PC-9 (cell line): ENCODE measurements around the gene CPT1B. TPM values are rescaled to one million over a fixed set of nuclear protein-coding genes. Genes with fewer than 3 reads are reported as not detected.
"Not testable (repeated sequence)": the region's sequence is repeated elsewhere in the genome, so short reads cannot be mapped to it uniquely, and the experiment has no call there.

Experiments used
- BruUV-seq: library from RNA; stranded (reverse); fragments of 400-500 nt; replicated peaks from 2 replicates; lab custom pipeline; 2021; lab: Mats Ljungman, UMichigan
- CTCF ChIA-PET: fragments of 300-600 bp; sonication (Branson Sonifier 250); formaldehyde crosslinking; loops from one replicate; lab custom pipeline; 2022; ENCODE audit warnings: antibody characterized with exemption; lab: Charles Lee
- POLR2A ChIA-PET: fragments of 300-600 bp; sonication (Branson Sonifier 250); formaldehyde crosslinking; loops from one replicate; lab custom pipeline; 2022; ENCODE audit warnings: antibody characterized with exemption; ENCODE audit not compliant: unreplicated experiment; lab: Charles Lee
- DNase-seq, 2 experiments: peaks; one replicate each; pipeline versions ENCODE4 v3.0.0 to v3.0.0-alpha.2; 2015 to 2022; ENCODE audit warnings: mixed read lengths in 1 of 2
- H2AFZ ChIP-seq: fragments of 200-600 bp; sonication (generic); 2 replicates; pipeline ENCODE4 v1.8.1; 2017; ENCODE audit warnings: antibody characterized with exemption
- H3F3A ChIP-seq: fragments of 200-600 bp; sonication (generic); 2 replicates; pipeline ENCODE4 v1.8.1; 2017; ENCODE audit warnings: antibody characterized with exemption, mild to moderate bottlenecking, low read depth; ENCODE audit not compliant: insufficient read depth
- H3K27ac ChIP-seq: fragments of 200-600 bp; sonication (generic); 2 replicates; pipeline ENCODE4 v1.6.1; 2016; ENCODE audit warnings: mixed run types
- H3K27me3 ChIP-seq: fragments of 200-600 bp; sonication (generic); 2 replicates; pipeline ENCODE4 v1.6.1; 2016; ENCODE audit warnings: low read depth, mixed run types; ENCODE audit not compliant: insufficient read depth
- H3K36me3 ChIP-seq: fragments of 200-600 bp; sonication (generic); 2 replicates; pipeline ENCODE4 v1.6.1; 2016; ENCODE audit warnings: low read depth, mixed run types
- H3K4me1 ChIP-seq: fragments of 200-600 bp; sonication (generic); replicated peaks from 2 replicates; pipeline ENCODE4 v1.6.1; 2016; ENCODE audit warnings: mixed run types; ENCODE audit not compliant: insufficient read depth
- H3K4me2 ChIP-seq: fragments of 200-600 bp; sonication (generic); 2 replicates; pipeline ENCODE4 v1.6.1; 2017; ENCODE audit warnings: mixed run types
- H3K4me3 ChIP-seq: fragments of 200-600 bp; sonication (generic); 2 replicates; pipeline ENCODE4 v1.6.1; 2016; ENCODE audit warnings: mixed run types
- H3K79me2 ChIP-seq: fragments of 200-600 bp; sonication (generic); 2 replicates; pipeline ENCODE4 v1.6.1; 2017; ENCODE audit warnings: low read depth, mixed run types
- H3K9me2 ChIP-seq: fragments of 200-600 bp; sonication (generic); 2 replicates; pipeline ENCODE4 v1.8.1; 2017; ENCODE audit warnings: mild to moderate bottlenecking; ENCODE audit not compliant: insufficient read depth
- H3K9me3 ChIP-seq: fragments of 200-600 bp; sonication (generic); 2 replicates; pipeline ENCODE4 v1.8.1; 2016; ENCODE audit warnings: low read depth; ENCODE audit not compliant: insufficient read depth
- H4K20me1 ChIP-seq: fragments of 200-600 bp; sonication (generic); 2 replicates; pipeline ENCODE4 v1.8.1; 2017; ENCODE audit not compliant: insufficient read depth
- EZH2 ChIP-seq: fragments of 200-600 bp; sonication (generic); IDR thresholded peaks from 2 replicates; pipeline ENCODE4 v1.8.0; 2017; ENCODE audit warnings: antibody characterized with exemption, low read depth
- intact Hi-C: fragments of 100-400 bp; cut with micrococcal nuclease; formaldehyde crosslinking; loops from one replicate; pipeline ENCODE4 v1.10.0; 2022; ENCODE audit not compliant: unreplicated experiment
- total RNA-seq: library from RNA; stranded (reverse); gene quantifications from 2 replicates; pipeline ENCODE4 v1.2.3, GENCODE V29; 2021
- TF ChIP-seq, protein P1 (sequence below): fragments of 200-600 bp; sonication (generic); conservative IDR thresholded peaks from 2 replicates; pipeline ENCODE4 v1.6.1; 2017; ENCODE audit warnings: mixed run types, antibody characterized with exemption, mild to moderate bottlenecking, moderate library complexity

Gene CPT1B
- total RNA-seq, 1 experiment from 2014 or later = 66.2 TPM

DNA sequence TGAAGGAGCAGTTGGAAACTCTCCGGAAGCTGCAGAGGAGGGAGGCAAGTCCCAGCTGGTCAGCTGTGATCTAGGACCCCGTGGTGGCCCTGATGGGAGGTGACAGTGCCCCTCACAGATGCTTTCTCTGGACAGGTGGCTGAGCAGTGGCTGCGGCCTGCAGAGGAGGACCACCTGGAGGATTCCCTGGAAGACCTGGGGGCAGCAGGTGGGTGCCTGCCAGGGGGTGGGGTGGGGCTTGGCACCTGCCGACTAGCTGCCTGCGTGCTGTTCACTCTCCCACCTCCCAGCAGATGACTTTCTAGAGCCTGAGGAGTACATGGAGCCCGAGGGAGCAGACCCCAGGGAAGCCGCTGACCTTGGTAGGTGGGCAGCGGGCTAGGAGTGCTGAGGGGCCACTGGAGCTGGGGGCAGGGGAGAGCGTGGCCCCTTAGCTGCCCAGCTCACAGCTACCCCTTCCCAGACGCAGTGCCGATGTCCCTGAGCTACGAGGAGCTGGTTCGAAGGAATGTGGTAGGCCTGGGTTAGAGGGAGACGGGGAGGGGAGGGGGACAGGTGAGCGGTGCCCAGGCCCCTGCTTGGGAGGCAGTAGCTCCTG, 55.9 kb downstream of the CPT1B start:
- POLR2A ChIA-PET = no interaction called here
- Histone ChIP-seq H3K27me3 (no peaks in the 10 kb centered on the region), H3F3A (peaks cover 33% of the 10 kb centered on the region), H4K20me1 (peaks cover 24% of the 10 kb centered on the region), H3K9me2 (no peaks in the 10 kb centered on the region), H3K9me3 (no peaks in the 10 kb centered on the region), H2AFZ (no peak overlapping the region), H3K4me2 (no peak overlapping the region), H3K36me3 (peaks cover 26% of the 10 kb centered on the region), H3K27ac (no peak overlapping the region), H3K79me2 (peaks cover 23% of the 10 kb centered on the region), H3K4me1 (peaks cover 16% of the 10 kb centered on the region), H3K4me3 (no peak overlapping the region)
- no peak for DNase-seq
- TF ChIP-seq, protein P1, sequence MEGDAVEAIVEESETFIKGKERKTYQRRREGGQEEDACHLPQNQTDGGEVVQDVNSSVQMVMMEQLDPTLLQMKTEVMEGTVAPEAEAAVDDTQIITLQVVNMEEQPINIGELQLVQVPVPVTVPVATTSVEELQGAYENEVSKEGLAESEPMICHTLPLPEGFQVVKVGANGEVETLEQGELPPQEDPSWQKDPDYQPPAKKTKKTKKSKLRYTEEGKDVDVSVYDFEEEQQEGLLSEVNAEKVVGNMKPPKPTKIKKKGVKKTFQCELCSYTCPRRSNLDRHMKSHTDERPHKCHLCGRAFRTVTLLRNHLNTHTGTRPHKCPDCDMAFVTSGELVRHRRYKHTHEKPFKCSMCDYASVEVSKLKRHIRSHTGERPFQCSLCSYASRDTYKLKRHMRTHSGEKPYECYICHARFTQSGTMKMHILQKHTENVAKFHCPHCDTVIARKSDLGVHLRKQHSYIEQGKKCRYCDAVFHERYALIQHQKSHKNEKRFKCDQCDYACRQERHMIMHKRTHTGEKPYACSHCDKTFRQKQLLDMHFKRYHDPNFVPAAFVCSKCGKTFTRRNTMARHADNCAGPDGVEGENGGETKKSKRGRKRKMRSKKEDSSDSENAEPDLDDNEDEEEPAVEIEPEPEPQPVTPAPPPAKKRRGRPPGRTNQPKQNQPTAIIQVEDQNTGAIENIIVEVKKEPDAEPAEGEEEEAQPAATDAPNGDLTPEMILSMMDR = no peak
- no peak for TF ChIP-seq EZH2
- CTCF ChIA-PET = no interaction called here
- intact Hi-C loops = no loop called here
- BruUV-seq = no TSS peak

DNA sequence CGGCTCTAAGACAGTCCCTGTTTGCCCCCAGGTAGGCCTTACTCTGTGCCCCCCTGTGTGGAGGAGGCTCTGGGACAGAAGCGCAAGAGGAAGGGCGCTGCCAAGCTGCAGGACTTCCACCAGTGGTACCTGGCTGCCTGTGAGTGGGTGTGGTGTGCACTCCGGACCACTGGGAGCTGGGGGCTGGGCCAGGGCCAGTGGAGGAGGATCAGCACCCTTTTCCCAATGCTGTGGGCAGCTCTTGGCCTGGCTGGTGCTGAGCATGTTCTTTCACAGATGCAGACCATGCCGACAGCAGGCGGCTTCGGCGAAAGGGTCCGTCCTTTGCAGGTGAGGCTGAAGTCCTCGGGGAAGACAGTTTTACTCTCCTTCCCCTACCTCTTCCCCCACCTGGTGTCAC, 56.5 kb downstream of the CPT1B start:
- intact Hi-C loops = no loop called here
- no peaks in the 10 kb centered on the region for H3K27me3 ChIP-seq
- peaks cover 23% of the 10 kb centered on the region for H3K79me2 ChIP-seq
- ChIA-PET CTCF (interaction anchor here (0.5 kb wide), 1 partner anchor 23 kb away, joined by 14 read pairs; no protein-coding TSS in a partner anchor), POLR2A (no interaction called here)
- H4K20me1 ChIP-seq = peaks cover 24% of the 10 kb centered on the region
- peaks cover 30% of the 10 kb centered on the region for H3F3A ChIP-seq
- TF ChIP-seq EZH2 = no peak
- TF ChIP-seq, protein P1 = no peak
- H3K9me2 ChIP-seq = no peaks in the 10 kb centered on the region
- peaks cover 26% of the 10 kb centered on the region for H3K36me3 ChIP-seq
- H3K4me2 ChIP-seq = no peak overlapping the region
- H3K9me3 ChIP-seq = no peaks in the 10 kb centered on the region
- no peak overlapping the region for H3K27ac ChIP-seq
- no peak overlapping the region for H3K4me3 ChIP-seq
- peaks cover 12% of the 10 kb centered on the region for H3K4me1 ChIP-seq
- no peak overlapping the region for H2AFZ ChIP-seq
- DNase-seq = no peak
- no TSS peak for BruUV-seq

DNA sequence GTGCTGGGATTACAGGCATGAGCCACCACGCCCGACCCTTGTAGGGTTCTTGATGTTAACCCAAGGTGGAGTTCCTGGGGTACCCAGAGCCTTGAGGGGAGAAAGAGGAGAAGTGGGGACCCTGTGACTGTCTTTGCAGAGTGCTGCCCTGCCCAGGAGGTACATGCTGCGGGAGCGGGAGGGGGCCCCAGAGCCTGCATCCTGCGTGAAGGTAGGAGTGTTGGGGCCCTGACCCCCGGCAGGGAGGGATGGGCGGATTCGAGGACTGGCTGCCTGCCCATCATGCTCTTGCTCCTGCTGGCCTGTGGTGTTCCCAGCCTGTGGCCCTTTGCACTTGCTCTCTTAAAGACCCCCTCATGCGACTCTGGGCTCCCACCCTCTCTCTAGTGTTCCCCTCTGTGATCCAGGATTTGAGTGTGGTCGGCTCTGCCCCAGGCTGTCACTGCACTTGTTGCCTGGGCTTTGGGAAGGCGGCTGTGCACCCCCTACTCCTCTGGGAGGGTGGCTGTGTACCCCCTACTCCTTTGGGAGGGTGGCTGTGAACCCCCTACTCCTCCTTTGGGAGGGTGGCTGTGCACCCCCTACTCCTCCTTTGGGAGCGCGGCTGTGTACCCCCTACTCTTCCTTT, 57.3 kb downstream of the CPT1B start:
- H3K9me2 ChIP-seq = no peaks in the 10 kb centered on the region
- peaks cover 29% of the 10 kb centered on the region for H3K79me2 ChIP-seq
- no peaks in the 10 kb centered on the region for H3K9me3 ChIP-seq
- BruUV-seq = no TSS peak
- peaks cover 28% of the 10 kb centered on the region for H4K20me1 ChIP-seq
- intact Hi-C loops = no loop called here
- TF ChIP-seq EZH2 = no peak
- TF ChIP-seq, protein P1 = no peak
- no peak overlapping the region for H3K4me3 ChIP-seq
- no peak for DNase-seq
- H3K36me3 ChIP-seq = peaks cover 26% of the 10 kb centered on the region
- no peak overlapping the region for H2AFZ ChIP-seq
- peaks cover 12% of the 10 kb centered on the region for H3K4me1 ChIP-seq
- no peak overlapping the region for H3K27ac ChIP-seq
- no peaks in the 10 kb centered on the region for H3K27me3 ChIP-seq
- POLR2A ChIA-PET = no interaction called here
- peaks cover 23% of the 10 kb centered on the region for H3F3A ChIP-seq
- CTCF ChIA-PET = interaction anchor here (0.5 kb wide), 1 partner anchor 22 kb away, joined by 14 read pairs; no protein-coding TSS in a partner anchor
- no peak overlapping the region for H3K4me2 ChIP-seq

DNA sequence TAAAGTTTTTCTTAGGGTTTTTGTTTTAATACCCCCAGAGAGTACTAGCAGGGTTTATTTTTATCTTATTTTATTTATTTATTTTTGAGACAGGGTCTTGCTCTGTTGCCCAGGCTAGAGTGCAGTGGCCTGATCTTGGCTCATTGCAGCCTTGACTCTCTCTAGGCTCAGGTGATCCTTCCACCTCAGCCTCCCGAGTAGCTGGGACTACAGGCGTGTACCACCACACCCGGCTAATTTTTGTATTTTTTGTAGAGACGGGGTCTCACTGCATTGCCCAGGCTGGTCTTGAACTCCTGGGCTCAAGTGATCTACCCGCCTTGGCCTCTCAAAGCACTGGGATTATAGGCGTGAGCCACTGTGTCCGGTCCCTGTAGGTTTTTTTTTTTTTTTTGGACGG, 58.0 kb downstream of the CPT1B start:
- H3K36me3 ChIP-seq = peaks cover 26% of the 10 kb centered on the region
- H3K27ac ChIP-seq, BruUV-seq, H3K4me3 ChIP-seq, H3K9me3 ChIP-seq, H3K27me3 ChIP-seq, CTCF ChIA-PET, H3K4me2 ChIP-seq, POLR2A ChIA-PET, intact Hi-C loops, H2AFZ ChIP-seq, DNase-seq, H3K9me2 ChIP-seq: not testable (repeated sequence)
- peaks cover 19% of the 10 kb centered on the region for H3F3A ChIP-seq
- peaks cover 32% of the 10 kb centered on the region for H3K79me2 ChIP-seq
- peaks cover 12% of the 10 kb centered on the region for H3K4me1 ChIP-seq
- peaks cover 32% of the 10 kb centered on the region for H4K20me1 ChIP-seq
